ENCODE measurements around the gene C10orf67. TPM values are rescaled to one million over a fixed set of nuclear protein-coding genes. Genes with fewer than 3 reads are reported as not detected.

C10orf67 gene
- total RNA-seq, 1 experiment from 2014 or later = not detected

GRCh38 chr10:23193435-23194074 lies 151.0 kb downstream of the C10orf67 start:
- POLR2A ChIA-PET = no interaction called here
- Histone ChIP-seq H3K4me1 (ENCODE audit: control insufficient read depth, insufficient read depth, low read length) (no peaks in the 10 kb centered on the region), H3K36me3 (ENCODE audit: control insufficient read depth, insufficient read depth, low read length) (no peaks in the 10 kb centered on the region), H3K27me3 (ENCODE audit: control insufficient read depth, insufficient read depth, low read length) (no peaks in the 10 kb centered on the region), H3K27ac (ENCODE audit: low read length) (no peak overlapping the region), H3K9me3 (ENCODE audit: control insufficient read depth, insufficient read depth, low read depth, low read length) (no peaks in the 10 kb centered on the region), H3K4me3 (ENCODE audit: low read depth in 2 of 2, low read length in 2 of 2) (no peak overlapping the region)
- in situ Hi-C loops (cut with HindIII; ENCODE audit: low pct_unique_long_range_greater_than_20kb, low sequenced_read_pairs) = no loop called here
- CTCF ChIA-PET = no interaction called here
- ATAC-seq (no peak), DNase-seq (ENCODE audit: low read depth, low spot score) (no peak)
- TF ChIP-seq TCF7L2 (IDR thresholded peaks at IDR 0.05; ENCODE audit: low read depth, low read length) = no peak
- no peak for TF ChIP-seq POLR2AphosphoS5 (IDR thresholded peaks at IDR 0.05; ENCODE audit: low read depth, low read length)
- TF ChIP-seq SIN3A (IDR thresholded peaks at IDR 0.05; ENCODE audit: borderline replicate concordance, insufficient read depth, low read depth, low read length) = no peak
- TF ChIP-seq, protein P1, sequence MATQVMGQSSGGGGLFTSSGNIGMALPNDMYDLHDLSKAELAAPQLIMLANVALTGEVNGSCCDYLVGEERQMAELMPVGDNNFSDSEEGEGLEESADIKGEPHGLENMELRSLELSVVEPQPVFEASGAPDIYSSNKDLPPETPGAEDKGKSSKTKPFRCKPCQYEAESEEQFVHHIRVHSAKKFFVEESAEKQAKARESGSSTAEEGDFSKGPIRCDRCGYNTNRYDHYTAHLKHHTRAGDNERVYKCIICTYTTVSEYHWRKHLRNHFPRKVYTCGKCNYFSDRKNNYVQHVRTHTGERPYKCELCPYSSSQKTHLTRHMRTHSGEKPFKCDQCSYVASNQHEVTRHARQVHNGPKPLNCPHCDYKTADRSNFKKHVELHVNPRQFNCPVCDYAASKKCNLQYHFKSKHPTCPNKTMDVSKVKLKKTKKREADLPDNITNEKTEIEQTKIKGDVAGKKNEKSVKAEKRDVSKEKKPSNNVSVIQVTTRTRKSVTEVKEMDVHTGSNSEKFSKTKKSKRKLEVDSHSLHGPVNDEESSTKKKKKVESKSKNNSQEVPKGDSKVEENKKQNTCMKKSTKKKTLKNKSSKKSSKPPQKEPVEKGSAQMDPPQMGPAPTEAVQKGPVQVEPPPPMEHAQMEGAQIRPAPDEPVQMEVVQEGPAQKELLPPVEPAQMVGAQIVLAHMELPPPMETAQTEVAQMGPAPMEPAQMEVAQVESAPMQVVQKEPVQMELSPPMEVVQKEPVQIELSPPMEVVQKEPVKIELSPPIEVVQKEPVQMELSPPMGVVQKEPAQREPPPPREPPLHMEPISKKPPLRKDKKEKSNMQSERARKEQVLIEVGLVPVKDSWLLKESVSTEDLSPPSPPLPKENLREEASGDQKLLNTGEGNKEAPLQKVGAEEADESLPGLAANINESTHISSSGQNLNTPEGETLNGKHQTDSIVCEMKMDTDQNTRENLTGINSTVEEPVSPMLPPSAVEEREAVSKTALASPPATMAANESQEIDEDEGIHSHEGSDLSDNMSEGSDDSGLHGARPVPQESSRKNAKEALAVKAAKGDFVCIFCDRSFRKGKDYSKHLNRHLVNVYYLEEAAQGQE (IDR thresholded peaks at IDR 0.05; ENCODE audit: insufficient read depth in 1 of 2, low read depth in 2 of 2, low read length in 1 of 2) = no peak
- no peak for TF ChIP-seq CTCF (IDR thresholded peaks at IDR 0.05)
- intact Hi-C loops (cut with micrococcal nuclease; ENCODE audit: unreplicated experiment) = no loop called here
- no TSS peak for BruUV-seq (replicated peaks)

DNA sequence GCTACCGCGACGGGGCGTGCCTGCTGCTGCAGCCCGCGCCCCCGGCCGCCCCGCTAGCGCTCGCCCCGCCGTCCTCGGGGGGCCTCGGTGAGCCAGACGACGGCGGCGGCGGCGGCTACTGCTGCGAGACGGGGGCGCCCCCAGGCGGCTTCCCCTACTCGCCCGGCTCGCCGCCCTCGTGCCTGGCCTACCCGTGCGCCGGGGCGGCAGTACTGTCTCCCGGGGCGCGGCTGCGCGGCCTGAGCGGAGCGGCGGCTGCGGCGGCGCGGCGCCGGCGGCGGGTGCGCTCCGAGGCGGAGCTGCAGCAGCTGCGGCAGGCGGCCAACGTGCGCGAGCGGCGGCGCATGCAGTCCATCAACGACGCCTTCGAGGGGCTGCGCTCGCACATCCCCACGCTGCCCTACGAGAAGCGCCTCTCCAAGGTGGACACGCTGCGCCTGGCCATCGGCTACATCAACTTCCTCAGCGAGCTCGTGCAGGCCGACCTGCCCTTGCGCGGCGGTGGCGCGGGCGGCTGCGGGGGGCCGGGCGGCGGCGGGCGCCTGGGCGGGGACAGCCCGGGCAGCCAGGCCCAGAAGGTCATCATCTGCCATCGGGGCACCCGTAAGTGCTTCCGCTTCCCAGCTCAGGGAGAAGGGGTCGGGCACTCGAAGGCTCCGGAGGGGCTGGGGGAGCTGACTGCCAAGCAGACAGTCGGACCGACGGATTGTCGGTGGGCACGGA lies 151.7 kb downstream of the C10orf67 start:
- H3K36me3 ChIP-seq (ENCODE audit: control insufficient read depth, insufficient read depth, low read length) = no peaks in the 10 kb centered on the region
- ChIA-PET CTCF (interaction anchor here (0.6 kb wide), 1 partner anchor 142 kb away, joined by 7 read pairs; no protein-coding TSS in a partner anchor), POLR2A (no interaction called here)
- no peak overlapping the region for H3K27ac ChIP-seq (ENCODE audit: low read length)
- in situ Hi-C loops (cut with HindIII; ENCODE audit: low pct_unique_long_range_greater_than_20kb, low sequenced_read_pairs) = no loop called here
- no peaks in the 10 kb centered on the region for H3K27me3 ChIP-seq (ENCODE audit: control insufficient read depth, insufficient read depth, low read length)
- BruUV-seq (replicated peaks) = no TSS peak
- H3K4me3 ChIP-seq (ENCODE audit: low read depth in 2 of 2, low read length in 2 of 2) = no peak overlapping the region
- peak; percentile 68 for ATAC-seq
- intact Hi-C loops (cut with micrococcal nuclease; ENCODE audit: unreplicated experiment) = no loop called here
- H3K9me3 ChIP-seq (ENCODE audit: control insufficient read depth, insufficient read depth, low read depth, low read length) = no peaks in the 10 kb centered on the region
- no peaks in the 10 kb centered on the region for H3K4me1 ChIP-seq (ENCODE audit: control insufficient read depth, insufficient read depth, low read length)
- no peak for DNase-seq (ENCODE audit: low read depth, low spot score)
- TF ChIP-seq CTCF (IDR thresholded peaks at IDR 0.05) (0 out of 2 replicates have a peak, but pooled peaks have one; percentile 18), POLR2AphosphoS5 (IDR thresholded peaks at IDR 0.05; ENCODE audit: low read depth, low read length) (no peak)

All from Panc1 (cell line).